ENCODE measurements around the gene DAGLB. TPM values are rescaled to one million over a fixed set of nuclear protein-coding genes. Genes with fewer than 3 reads are reported as not detected.

DAGLB gene
- total and polyA plus RNA-seq, 2 of the 8 experiments (the other 6 are each of a cell fraction or from before 2014, with no cell fraction given), result 27.0 to 39.6 TPM

GRCh38 chr7:6451224-6451705, 3.5 kb upstream of the DAGLB start:
- FAIRE-seq, result no peak
- no peak overlapping the region for H3K14ac ChIP-seq (ENCODE audit: insufficient read length)
- no peak overlapping the region for H2AK5ac ChIP-seq (ENCODE audit: low read depth, low read length)
- H3K23ac ChIP-seq (ENCODE audit: insufficient read length), result no peak overlapping the region
- H3K4me2 ChIP-seq (ENCODE audit: insufficient read depth in 1 of 2, low read depth in 2 of 2, low read length in 2 of 2), result no peak overlapping the region
- no peak overlapping the region for H2BK15ac ChIP-seq (ENCODE audit: low read length)
- H3K27ac ChIP-seq (ENCODE audit: low read depth, low read length), result no peak overlapping the region
- no peak for DNase-seq (ENCODE audit: low read depth in 1 of 2, low spot score in 2 of 2)
- no peak overlapping the region for H2BK20ac ChIP-seq (ENCODE audit: low read length)
- no peak overlapping the region for H3K4ac ChIP-seq (replicated peaks; ENCODE audit: insufficient read length, low read depth, low read length)
- H3K56ac ChIP-seq (replicated peaks; ENCODE audit: insufficient read length, low read depth, low read length), result no peak overlapping the region
- ChIA-PET POLR2A (ENCODE audit: partially characterized antibody) (interaction anchor here (1.2 to 2.5 kb wide), 2 partner anchors 9 to 15 kb away, joined by 3 to 6 read pairs; no protein-coding TSS in a partner anchor), CTCF (ENCODE audit: partially characterized antibody) (no interaction called here)
- H3K9me3 ChIP-seq (ENCODE audit: insufficient read depth in 2 of 2, low read depth in 1 of 2, low read length in 1 of 2), result no peaks in the 10 kb centered on the region
- no peak overlapping the region for H2BK12ac ChIP-seq (ENCODE audit: low read depth, low read length)
- no peak overlapping the region for H4K8ac ChIP-seq (ENCODE audit: extremely low read depth, insufficient read depth, low read length)
- no peaks in the 10 kb centered on the region for H4K20me1 ChIP-seq (replicated peaks in 1 of 2; ENCODE audit: control insufficient read depth in 1 of 2, insufficient read depth in 2 of 2, low read length in 2 of 2)
- H2BK120ac ChIP-seq (replicated peaks; ENCODE audit: low read depth, low read length), result no peak overlapping the region
- no peak overlapping the region for H3K4me3 ChIP-seq (ENCODE audit: extremely low read depth in 1 of 4, insufficient read depth in 2 of 4, low read depth in 3 of 4, low read length in 4 of 4)
- H3K4me1 ChIP-seq (replicated peaks in 1 of 4; ENCODE audit: control insufficient read depth in 3 of 4, insufficient read depth in 4 of 4, low read length in 3 of 4), result no peaks in the 10 kb centered on the region; a peak in 1 of 7 replicates
- no peak overlapping the region for H2BK5ac ChIP-seq (ENCODE audit: low read depth, low read length)
- H3K79me2 ChIP-seq (ENCODE audit: control insufficient read depth in 1 of 2, insufficient read depth in 2 of 2, low read length in 2 of 2), result peaks cover 0 to 10% of the 10 kb centered on the region in 2 experiments; a peak in 3 of 4 replicates
- H3K79me1 ChIP-seq (ENCODE audit: low read depth, low read length), result 0 out of 2 replicates have a peak, but pooled peaks cover 2% of the 10 kb centered on the region
- H4K91ac ChIP-seq (replicated peaks; ENCODE audit: insufficient read length, low read length), result no peak overlapping the region
- no peak overlapping the region for H2AFZ ChIP-seq (ENCODE audit: low read length)
- H3K36me3 ChIP-seq (ENCODE audit: control insufficient read depth in 2 of 4, insufficient read depth in 4 of 4, low read length in 3 of 4), result no peaks in the 10 kb centered on the region
- H3K27me3 ChIP-seq (replicated peaks in 1 of 4; ENCODE audit: control insufficient read depth in 3 of 4, extremely low read depth in 1 of 4, insufficient read depth in 3 of 4, low read length in 3 of 4), result no peaks in the 10 kb centered on the region
- no peaks in the 10 kb centered on the region; the same call in 1 of the 2 replicates for H3K23me2 ChIP-seq (ENCODE audit: low read depth, low read length)
- no peak overlapping the region for H3K9ac ChIP-seq (replicated peaks in 1 of 4; ENCODE audit: extremely low read depth in 1 of 4, low read depth in 3 of 4, low read length in 3 of 4)
- no peak overlapping the region for H4K5ac ChIP-seq (ENCODE audit: insufficient read length, low read depth, low read length)
- WGBS, 2 experiments (ENCODE audit: extremely low coverage in 1 of 2, insufficient coverage in 1 of 2, insufficient read length in 1 of 2, insufficient replicate concordance in 2 of 2, low coverage in 1 of 2, low lambda C conversion rate in 2 of 2, missing lambda C conversion rate in 1 of 2), result 91% methylated on average over 6 of the region's 6 CpGs; no CpG with 5 or more reads in 1 of the 2 experiments
- H3K18ac ChIP-seq (ENCODE audit: extremely low read depth, low read length), result no peak overlapping the region
- TF ChIP-seq NRF1 (IDR thresholded peaks at IDR 0.05; ENCODE audit: low read depth, low read length), result no peak
- TF ChIP-seq ATF2 (IDR thresholded peaks at IDR 0.05; ENCODE audit: low read length), result no peak
- no peak for TF ChIP-seq JUND (IDR thresholded peaks at IDR 0.05; ENCODE audit: low read length)
- no peak for TF ChIP-seq EP300 (IDR thresholded peaks at IDR 0.05; ENCODE audit: borderline replicate concordance in 1 of 2, low read depth in 2 of 2, low read length in 2 of 2)
- no peak for TF ChIP-seq JUN (IDR thresholded peaks at IDR 0.05; ENCODE audit: low read depth, low read length)
- TF ChIP-seq CTCF (IDR thresholded peaks at IDR 0.05; ENCODE audit: control extremely low read depth in 1 of 3, insufficient read depth in 1 of 3, low read depth in 1 of 3, low read length in 3 of 3), result no peak
- TF ChIP-seq CBX5 (IDR thresholded peaks at IDR 0.05; ENCODE audit: low read depth, low read length), result no peak
- TF ChIP-seq CEBPB (IDR thresholded peaks at IDR 0.05; ENCODE audit: low read depth, low read length), result no peak
- no peak for TF ChIP-seq TAF1 (IDR thresholded peaks at IDR 0.05; ENCODE audit: low read depth, low read length)
- TF ChIP-seq CHD1 (IDR thresholded peaks at IDR 0.05; ENCODE audit: low read depth, low read length), result no peak
